ENCODE measurements around the gene ZCCHC17.

ZCCHC17 gene

DNA sequence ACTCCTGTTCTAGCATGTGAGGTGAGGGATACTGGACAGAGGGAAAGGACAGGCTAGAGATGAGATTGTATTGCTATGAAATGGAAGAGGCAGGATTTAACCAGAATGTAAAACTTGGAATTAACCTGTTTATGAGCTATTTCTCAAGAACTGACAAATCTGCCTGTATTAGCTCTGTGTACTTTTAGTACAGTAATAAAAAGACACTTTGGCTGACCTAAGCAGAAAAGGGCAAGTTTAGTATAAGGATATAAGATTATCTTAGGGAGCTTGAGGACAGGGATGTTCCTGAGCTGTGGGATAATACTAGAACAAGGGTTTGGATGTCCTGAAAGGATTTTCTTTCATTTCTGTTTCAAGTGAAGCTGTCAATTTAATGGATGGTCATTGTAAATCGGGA is 11.2 kb downstream of the ZCCHC17 start:
- no peak for DNase-seq

DNA sequence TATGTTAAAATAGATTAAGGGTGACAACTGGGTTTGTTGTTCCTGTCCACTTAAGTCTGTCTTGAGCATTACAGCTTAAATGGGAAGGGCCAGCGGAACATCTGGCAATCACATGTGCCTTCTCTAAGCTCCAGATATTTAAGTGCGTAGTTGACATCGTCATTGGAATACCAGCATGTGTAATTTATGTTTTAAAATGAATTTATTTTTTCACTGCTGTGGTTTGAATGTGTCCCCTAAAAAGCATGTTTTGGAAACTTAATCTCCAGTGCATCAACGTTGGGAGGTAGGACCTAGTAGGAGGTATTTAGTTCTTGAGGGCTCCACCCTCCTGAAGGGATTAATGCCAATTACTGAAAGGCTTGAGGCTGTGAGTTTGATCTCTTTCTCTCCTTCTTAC is 13.4 kb downstream of the ZCCHC17 start:
- no peak for DNase-seq

DNA sequence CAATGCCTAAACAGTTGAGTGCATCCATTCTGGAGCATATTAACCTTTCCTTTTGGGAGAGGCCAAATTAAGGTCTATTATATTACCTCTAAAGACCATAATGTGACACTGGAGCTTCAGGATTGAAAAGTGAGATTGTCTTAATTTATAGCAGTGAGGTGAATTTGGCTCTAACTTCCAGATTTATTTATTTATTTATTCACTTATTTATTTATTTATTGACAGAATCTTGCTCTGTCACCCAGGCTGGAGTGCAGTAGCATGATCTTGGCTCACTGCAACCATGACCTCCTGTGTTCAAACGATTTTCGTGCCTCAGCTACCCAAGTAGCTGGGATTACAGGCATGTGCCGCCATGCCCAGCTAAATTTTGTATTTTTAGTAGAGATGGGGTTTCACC is 19.1 kb downstream of the ZCCHC17 start:
- DNase-seq: no peak

DNA sequence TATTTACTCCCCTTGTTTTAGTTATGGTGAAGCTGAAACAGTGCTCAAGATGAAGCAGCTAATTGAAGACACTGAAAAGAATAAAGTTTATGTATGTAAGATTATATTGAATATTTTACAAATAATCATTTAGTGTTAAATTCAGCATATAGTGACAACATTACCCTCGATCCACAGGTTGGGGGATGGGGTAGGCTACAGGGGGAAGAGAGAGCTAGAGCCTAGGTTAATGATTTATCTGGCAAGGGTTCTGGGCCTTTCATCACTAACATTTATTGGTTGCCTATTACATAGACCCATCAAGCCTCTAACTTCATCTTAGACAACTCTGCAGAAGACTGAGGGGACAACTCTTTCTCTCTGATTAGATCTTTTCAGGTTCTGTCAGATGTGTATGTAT is 21.3 kb downstream of the ZCCHC17 start:
- DNase-seq: no peak

DNA sequence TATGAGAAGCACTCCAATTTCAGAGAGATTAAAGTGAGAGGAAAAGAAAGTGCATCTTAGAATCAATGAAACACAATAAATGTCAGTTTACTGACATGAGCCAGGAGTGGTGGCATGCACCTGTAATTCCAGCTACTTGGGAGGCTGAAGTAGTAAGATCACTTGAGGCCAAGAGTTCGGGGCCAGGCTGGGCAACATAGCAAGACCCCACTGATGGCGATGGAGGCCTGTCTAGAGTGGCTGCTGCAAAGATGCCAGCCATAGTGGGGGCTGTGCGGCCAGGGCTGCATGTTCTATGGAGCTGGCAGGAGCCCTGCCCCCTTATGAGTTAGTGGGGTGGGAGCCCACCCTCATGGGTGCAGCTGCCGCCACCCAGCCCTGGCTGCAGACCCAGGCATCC is 27.3 kb downstream of the ZCCHC17 start:
- DNase-seq: no peak

DNA sequence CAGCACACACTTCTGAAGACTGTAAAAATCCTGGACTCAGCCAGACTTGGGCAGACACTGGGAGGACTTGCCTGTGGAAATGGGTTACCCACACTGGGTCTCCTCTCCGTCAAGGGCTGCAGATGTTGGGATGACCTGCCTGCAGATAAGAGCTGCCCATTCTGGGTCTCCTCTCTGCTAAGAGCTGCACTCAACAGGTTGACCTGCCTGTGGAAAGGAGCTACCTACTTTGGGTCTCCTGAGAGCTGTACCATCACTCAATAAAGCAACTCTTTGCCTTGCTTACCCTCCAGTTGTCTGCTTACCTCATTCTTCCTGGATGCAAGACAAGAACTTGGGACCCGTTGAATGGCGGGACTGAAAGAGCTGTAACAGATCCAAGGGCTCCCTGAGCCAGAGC is 28.2 kb downstream of the ZCCHC17 start:
- DNase-seq: no peak

DNA sequence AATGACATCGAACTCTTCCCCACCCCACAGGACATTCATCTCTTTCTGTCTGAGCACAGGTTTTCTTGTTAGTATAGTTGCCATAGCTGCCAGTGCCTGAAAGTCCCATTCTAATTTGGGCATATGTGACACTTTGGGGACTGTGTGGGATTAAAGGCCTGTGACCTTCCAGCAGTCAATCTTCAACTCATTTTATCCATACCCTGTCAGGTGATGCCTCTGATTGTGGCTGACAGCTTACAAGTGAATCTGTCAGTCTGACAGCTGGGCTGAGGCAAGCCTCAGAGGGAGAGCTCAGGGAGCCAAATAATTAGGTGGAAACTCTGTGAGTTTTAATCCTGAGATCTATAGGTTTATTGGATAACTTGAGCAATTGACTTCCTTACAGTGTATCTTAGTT is 29.6 kb downstream of the ZCCHC17 start:
- no peak for DNase-seq

DNA sequence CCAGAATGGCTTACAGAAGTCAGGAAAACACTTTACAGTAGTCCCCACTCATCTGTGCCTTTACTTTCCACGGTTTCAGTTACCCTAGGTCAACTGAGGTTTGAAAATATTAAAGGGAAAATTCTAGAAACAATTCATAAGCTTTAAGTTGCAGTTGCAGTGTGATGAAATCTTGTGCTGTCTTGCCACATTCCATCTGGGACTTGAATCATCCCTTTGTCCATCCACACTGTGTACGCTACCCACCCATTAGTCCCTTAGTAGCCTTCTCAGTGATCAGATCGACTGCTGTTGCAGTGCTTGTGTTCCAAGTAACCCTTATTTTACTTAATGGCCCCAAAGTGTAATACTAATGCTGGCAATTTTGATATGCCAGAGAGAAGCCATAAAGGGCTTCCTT is 30.5 kb downstream of the ZCCHC17 start:
- DNase-seq: no peak

DNA sequence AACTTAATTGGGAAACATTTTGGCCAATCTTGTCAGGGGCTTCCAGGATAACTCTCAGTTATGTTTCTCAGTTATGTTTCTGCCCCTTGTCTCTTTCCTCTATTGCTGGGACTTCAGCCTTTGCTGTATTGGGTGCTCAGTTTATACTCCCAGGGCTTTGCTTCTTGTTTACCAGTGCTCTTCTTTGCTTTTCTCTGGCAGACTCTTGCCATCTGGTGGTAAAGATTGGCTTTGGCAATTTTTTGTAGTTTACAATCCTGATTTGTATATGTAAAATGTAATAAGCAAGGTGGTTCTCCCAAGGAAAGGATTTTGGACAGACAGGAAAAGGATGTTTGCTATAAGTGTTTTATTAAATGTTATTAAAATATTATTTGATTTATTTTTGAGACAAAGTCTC is 38.2 kb downstream of the ZCCHC17 start:
- peak in 1 of 2 donors; percentile 21 for DNase-seq

DNA sequence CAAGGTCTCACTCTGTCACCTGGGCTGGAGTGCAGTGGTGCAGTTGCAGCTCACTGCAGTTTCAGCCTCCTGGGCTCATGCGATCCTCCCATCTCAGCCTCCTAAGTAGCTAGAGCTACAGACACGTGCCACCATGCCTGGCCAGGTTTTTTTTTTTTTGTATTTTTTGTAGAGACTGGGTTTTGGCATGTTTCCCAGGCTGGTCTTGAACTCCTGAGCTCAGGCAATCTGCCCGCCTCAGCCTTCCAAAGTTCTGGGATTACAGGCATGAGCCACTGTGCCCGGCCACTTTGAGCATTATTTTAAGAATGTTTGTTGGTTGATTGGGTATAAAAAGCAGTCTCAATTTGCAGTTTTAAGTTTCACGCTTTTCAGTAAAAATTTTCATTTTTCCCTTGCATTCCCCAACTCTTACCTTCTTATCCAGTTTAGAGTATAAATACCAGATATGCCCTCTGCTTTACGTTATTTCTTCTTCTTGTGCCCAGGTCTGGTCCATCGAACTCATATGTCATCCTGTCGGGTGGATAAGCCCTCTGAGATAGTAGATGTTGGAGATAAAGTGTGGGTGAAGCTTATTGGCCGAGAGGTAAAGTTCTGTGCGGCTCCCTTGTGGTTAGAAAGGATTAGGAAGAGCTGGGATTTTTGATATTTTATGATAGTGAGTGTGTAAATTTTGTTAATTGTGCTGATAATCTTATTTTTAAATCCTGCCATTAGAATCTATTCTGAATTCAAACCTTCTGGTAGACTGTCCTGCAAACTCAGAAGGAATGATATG is 40.0 kb downstream of the ZCCHC17 start:
- DNase-seq: no peak

DNA sequence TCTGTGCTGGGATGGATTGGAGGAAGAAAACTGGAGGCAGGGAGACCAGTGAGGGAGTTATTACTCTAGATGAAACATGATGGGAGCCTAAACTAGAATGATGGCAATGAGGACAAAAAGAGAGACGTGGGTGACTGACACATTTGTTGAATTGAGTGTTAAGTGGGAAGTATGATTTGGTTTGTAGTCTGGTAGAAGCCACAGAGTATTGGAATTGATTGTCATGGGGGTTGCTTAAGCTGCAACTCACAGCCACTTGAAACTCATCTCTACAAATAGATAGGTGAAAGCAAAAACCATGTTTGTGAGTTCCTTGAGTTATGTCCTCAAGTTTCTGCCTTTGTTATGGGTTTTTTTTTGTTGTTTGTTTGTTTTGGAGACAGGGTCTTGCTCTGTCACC is 47.7 kb downstream of the ZCCHC17 start:
- DNase-seq: no peak

DNA sequence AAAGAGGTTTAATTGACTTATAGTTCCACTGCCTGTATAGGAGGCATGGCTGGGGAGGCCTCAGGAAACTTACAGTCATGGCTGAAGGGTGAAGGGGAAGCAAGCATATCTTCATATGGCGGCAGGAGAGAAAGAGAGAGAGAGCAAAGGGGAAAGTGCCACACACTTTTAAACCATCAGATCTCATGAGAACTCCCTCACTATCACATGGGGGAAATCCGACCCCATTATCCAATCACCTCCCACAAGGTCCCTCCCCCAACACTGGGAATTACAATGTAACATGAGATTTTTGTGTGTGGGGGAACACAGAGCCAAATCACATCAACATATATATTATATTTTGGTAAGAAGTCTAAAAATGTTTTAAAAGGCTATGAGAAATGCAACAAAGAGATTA is 48.8 kb downstream of the ZCCHC17 start:
- no peak for DNase-seq

DNA sequence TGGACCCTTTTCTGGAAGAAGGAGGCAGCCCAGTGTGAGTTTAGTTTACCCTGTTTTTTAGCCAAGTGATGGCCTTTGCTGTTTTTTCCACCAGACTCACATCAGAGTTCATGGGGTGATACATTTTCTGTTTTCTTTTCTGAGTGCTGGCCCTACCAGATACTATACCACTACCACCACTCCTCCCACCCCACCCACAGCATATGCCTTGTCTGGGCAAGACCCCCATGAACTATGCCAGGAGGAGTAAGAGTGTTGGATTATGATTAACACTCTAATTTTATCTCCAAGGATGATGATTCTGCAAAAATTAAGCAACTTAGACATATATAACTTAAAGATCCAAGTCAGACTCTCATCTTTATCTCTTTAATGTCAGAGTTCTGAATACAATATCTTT is 50.0 kb downstream of the ZCCHC17 start:
- no peak for DNase-seq

DNA sequence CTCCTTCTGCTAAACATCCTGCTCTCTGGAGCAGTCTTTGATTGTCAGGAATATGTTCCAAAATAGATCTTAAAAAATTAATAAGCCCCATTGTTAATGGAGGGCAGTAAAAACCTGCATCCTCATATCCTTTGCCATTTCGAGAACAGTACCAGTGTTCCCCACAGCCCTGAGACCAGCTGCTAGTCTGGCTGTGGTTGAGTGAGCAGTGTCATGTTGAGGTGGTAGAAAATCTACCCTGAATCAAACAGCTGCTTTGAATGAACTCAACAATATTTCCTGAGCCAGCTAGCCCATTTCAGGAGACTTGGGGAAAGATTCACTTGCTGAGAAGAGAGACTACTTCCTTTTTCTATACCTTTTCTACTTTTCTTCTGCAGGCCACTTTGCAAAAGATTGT is 51.6 kb downstream of the ZCCHC17 start:
- no peak for DNase-seq

DNA sequence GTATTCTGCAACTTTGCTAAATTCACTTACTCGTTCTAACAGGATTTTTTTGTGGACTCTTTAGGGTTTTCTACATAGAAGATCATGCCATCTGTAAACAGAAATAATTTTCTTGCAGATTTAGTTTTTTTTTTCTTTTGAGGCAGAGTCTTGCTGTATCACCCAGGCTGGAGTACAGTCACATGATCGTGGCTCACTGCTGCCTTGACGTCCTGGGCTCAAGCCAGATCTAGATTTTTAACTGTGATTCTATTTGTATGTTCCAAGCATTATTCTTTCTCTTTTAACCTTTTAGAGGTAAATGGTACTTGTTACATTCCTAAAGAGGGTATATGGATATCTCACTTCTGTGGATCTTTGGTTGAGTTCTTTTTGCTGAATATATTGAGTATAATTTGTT is 57.5 kb downstream of the ZCCHC17 start:
- no peak for DNase-seq

DNA sequence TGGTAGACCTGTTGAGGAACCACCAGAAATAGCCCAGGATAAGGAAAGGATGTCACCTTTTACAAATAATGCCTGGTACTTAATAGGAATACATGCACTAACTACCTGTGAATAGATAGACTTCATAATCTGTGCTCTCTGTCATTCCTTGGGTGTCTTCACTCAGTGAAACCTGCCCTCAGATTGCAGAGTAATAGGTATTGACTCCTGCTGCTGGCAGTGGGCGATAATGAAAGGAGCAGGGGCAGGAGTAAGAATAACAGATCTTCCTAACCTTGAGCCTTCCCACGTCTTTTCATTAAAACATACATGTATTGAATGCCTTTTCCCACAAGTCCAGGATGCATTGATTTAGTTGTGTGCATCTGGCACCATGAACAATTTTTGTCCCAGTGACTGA is 59.6 kb downstream of the ZCCHC17 start:
- no peak for DNase-seq

DNA sequence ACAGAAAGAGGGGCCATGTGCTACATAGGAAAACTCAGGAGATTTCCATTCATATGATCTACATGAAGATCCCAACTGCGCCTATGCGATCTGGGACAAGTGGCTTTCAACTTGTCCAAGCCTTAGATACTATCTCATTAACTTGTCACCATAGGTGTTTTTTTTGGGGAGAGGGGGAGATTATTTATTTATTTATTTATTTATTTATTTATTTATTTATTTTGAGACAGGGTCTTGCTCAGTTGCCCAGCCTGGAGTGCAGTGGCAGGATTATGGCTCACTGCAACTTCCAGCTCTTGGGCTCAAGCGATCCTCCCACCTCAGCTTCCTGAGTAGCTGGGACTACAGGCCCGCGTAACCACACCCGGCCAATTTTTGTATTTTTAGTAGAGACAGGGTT is 64.8 kb downstream of the ZCCHC17 start:
- DNase-seq: no peak

DNA sequence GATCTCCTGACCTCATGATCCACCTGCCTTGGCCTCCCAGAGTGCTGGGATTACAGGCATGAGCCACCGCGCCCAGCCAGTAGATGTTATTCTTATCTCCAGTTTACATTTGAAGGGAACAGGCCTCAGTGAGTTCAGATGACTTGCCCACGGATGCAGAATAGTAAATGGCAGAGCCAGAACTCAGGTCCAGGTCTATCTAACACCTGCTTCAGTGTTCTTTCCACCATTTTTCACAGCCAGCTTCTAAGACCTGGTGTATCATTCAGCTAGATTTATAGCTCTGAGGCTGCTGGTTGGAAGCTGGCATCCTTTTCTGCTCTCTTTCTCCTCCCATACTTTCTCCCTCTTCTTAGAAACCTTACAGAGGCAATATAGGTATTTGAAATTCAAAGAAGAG is 65.2 kb downstream of the ZCCHC17 start:
- no peak for DNase-seq

DNA sequence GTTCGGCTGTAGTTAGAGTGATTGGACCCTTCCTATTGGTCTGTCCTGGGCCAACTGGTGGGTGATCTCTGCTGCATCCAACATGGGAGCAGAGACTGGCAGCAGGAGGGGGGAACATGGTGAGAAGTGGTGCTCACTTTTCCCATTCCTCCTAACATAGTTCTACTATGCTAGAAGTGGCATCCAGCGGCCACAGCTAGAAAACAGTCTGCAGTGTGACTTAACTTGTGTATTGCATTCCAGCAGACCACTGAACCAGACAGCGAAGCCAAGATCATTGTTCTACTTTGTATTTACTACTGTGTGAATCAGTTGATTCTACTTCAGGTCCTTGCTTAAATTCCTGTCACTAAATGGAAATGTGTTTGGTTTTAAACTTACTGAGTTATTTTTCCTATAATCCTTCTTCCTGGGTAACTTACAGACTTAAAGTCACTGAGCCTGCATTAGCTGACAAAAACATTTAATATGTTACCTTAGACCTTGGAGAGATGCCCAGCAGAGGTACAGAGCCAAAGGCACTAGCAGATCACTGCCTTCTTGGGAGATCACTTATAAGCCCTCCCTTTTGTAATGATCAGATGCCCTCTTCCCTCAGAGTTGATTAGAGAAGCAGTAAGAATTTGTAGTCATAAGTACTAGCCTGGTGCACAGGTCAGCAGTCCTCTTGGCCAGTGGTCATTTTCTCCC is 67.9 kb downstream of the ZCCHC17 start:
- no peak for DNase-seq

DNA sequence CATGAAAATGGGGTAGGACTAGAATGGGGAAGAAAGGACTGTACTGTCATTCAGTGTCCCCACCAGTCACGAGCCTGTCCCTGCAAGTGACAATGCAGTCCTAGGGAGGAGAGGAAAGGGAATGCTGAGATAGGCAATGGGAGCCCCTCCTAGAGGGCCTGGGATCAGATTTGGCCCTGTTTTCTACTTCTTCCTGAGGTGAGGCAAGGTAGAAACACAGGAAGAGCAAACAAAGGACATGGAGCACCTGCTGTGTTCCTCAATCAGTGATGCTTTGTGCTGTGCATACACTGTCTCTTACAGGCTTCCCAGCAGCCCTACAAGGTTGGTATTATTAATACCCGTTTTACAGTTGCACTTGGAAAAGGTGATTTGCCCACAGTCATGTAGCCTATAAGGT is 70.0 kb downstream of the ZCCHC17 start:
- no peak for DNase-seq

DNA sequence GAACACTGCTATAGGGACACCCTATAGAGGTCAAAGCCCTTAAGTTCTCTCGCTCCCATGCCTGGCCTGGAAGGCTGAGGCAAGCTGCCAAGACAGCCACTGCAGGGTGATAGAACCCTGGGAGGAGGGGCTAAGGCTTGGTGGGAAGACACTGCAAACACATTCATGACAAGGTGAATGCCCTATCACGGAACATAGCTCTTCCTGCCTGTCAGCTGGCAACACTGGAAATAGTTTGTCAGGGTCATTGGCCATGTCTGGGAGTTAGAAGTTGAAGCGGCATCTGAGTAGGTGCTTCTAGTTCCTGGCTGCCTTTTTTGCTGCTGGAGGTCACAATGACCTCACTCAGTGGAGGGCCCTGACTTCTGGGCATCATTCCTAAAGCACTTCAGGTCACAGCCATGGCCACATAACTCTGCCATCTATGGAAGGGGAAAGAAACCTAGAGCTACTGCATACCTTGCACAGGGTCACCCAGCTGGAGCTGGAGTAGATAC is 71.8 kb downstream of the ZCCHC17 start:
- DNase-seq: no peak

DNA sequence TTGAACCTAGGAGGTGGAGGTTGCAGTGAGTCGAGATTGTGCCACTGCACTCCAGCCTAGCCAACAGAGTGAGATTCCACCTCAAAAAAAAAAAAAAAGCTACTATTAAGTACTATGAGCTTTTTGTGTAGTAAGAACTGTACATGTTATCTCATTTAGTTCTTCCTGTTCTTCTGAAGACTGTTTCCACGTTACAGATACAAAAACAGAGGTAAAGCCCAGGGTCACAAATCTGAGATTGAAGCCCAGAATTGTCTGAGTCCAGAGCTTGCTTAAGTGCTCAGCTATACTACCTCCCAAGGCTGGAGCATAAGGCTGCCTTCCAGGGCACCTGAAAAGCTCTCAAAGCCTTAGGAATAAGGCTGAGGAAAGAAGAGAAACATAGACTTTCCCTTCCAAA is 73.2 kb downstream of the ZCCHC17 start:
- no peak for DNase-seq

DNA sequence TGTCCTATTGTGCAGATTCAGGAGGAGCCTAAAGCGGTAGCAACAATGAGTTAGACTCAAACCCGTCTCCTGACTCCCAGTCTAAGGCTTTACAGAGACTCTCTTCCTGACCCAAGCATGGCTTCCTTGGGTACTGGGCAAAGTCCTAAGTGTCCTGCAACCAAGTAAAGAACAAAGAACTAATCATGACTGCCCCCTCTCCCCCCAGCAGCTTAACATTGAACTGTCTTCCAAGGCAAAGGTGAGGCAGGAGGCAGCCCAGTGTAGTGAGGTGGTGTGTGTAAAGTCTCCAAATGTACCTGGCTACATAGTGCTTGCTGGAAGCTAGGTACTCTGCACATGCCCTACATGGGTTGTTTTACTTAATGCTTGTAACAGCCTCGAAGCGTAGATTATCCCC is 73.7 kb downstream of the ZCCHC17 start:
- DNase-seq: no peak

DNA sequence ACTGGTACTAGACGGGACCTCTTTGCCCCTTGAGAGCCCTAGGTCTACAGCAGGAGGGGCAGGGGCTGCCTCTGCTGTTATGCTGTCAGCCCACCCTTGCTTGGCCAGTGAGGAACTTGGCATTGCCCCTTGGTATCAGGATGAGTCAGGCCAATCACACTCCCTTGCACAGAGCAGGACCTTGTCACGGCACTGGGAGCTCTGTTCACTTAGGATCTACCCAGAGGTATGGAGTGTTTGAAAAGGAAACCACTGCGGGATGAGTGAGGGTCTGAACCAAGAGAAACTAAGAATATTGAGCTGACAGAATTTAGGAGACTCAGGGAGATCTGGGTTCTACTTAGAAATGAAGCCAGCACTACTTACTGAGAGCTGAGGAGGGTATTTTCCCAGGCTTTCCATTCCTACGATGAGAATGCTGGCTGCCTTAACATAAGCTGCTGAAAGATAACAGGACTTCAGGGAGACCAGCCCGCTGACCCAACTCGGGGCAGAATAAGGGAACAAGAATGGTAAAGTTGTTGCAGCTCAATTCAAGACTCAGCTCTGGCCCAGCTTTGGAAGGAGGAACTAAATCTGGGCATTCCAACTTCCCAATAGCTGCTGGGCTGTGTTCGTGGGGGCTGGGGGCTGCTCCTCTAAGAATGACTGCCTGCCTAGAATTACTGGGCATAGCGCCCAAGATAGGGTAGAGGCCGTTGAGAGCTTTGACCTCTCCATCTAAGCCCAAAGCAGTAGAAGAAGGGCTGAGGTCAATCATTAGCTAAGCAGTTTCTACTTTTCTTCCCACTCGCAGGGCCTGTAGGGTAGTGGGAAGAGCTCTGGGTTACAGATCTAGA is 74.5 kb downstream of the ZCCHC17 start:
- DNase-seq: no peak
